Keratinocyte (primary cell): ENCODE data around the gene INHA.

Experiments
- CTCF ChIP-seq, 3 experiments: IDR thresholded peaks in 1 of 3; conservative IDR thresholded peaks in 1 of 3; optimal IDR thresholded peaks in 1 of 3; 2 replicates in 2 of 3; 3 replicates in 1 of 3; pipeline versions ENCODE3 to v1.5.1; 2011; ENCODE audit warnings: low read length in 3 of 3, mild to moderate bottlenecking in 3 of 3, moderate library complexity in 2 of 3, control low read depth in 1 of 3, inconsistent platforms in 1 of 3; ENCODE audit not compliant: insufficient read depth in 2 of 3; ENCODE audit errors: extremely low read depth in 1 of 3
- EZH2 ChIP-seq: IDR thresholded peaks from one replicate; pipeline ENCODE4 v1.6.1; 2012; ENCODE audit warnings: inconsistent platforms, mild to moderate bottlenecking, low read length, moderate library complexity

- TF ChIP-seq EZH2 (no peak), CTCF (optimal IDR thresholded peaks at IDR 0.05 in 1 of 3, IDR thresholded peaks at IDR 0.05 in 1 of 3, conservative IDR thresholded peaks at IDR 0.05 in 1 of 3; ENCODE audit: extremely low read depth in 1 of 3, insufficient read depth in 2 of 3, low read length in 3 of 3) (no peak)
These were observed 9.8 kb upstream of the INHA start for GRCh38 chr2:219562049-219563020.
